ENCODE results near the gene CYP20A1. TPM values are rescaled to one million over a fixed set of nuclear protein-coding genes. Genes with fewer than 3 reads are reported as not detected.

The CYP20A1 gene
- total RNA-seq, 1 experiment from 2014 or later, result 21.9 TPM

- Histone ChIP-seq H2BK15ac (ENCODE audit: low read depth, low read length) (no peak overlapping the region), H2BK12ac (ENCODE audit: insufficient read length, low read depth, low read length) (no peak overlapping the region), H3K4ac (ENCODE audit: low read depth, low read length) (no peak overlapping the region), H3K14ac (ENCODE audit: insufficient read depth, low read length) (peak overlapping the region; percentile 11; the same call in 1 of the 2 replicates), H3K18ac (ENCODE audit: insufficient read length, low read depth, low read length) (peak overlapping the region; percentile 67), H3K23me2 (ENCODE audit: insufficient read length, low read depth, low read length, poor library complexity, severe bottlenecking) (peaks cover 7% of the 10 kb centered on the region), H3K4me2 (ENCODE audit: insufficient read depth, insufficient read length, low read length) (peak overlapping the region; percentile 62), H2BK5ac (ENCODE audit: insufficient read length, low read length) (no peak overlapping the region), H4K20me1 (ENCODE audit: control insufficient read depth, insufficient read depth, insufficient read length) (no peaks in the 10 kb centered on the region), H4K91ac (ENCODE audit: insufficient read length, low read depth, low read length) (no peak overlapping the region), H4K8ac (replicated peaks; ENCODE audit: insufficient read length, low read depth, low read length) (no peak overlapping the region), H2BK120ac (ENCODE audit: low read depth, low read length, poor library complexity, severe bottlenecking) (peak overlapping the region; percentile 70), H3K4me1 (ENCODE audit: insufficient read depth, low read length) (no peaks in the 10 kb centered on the region; the same call in 1 of the 2 replicates), H3K23ac (ENCODE audit: insufficient read length, low read depth, low read length) (no peak overlapping the region), H3K79me1 (ENCODE audit: insufficient read depth, low read depth, low read length, poor library complexity, severe bottlenecking) (no peaks in the 10 kb centered on the region), H2BK20ac (ENCODE audit: low read depth, low read length, poor library complexity, severe bottlenecking) (no peak overlapping the region), H2AFZ (ENCODE audit: low read length) (no peak overlapping the region), H3K9ac (ENCODE audit: extremely low read depth, insufficient read length, low read length) (peak overlapping the region; percentile 82), H3K79me2 (ENCODE audit: insufficient read depth, low read length) (peaks cover 27% of the 10 kb centered on the region; the same call in 1 of the 2 replicates), H3K27me3 (ENCODE audit: insufficient read depth, low read length) (no peaks in the 10 kb centered on the region), H3K27ac (ENCODE audit: insufficient read length, low read depth, low read length) (no peak overlapping the region), H3K9me3 (ENCODE audit: control insufficient read depth, low read depth, low read length) (no peaks in the 10 kb centered on the region), H4K5ac (ENCODE audit: insufficient read length, low read depth, low read length) (no peak overlapping the region), H2AK5ac (ENCODE audit: insufficient read length, low read length) (no peak overlapping the region), H3K56ac (ENCODE audit: insufficient read length, low read depth, low read length) (no peak overlapping the region), H3T11ph (ENCODE audit: low read length) (no peak overlapping the region)
- WGBS (ENCODE audit: extremely low coverage, insufficient read length, low lambda C conversion rate), result no CpG with 5 or more reads among the region's 31 CpGs
- Mint-ChIP-seq H3K9me3 (peaks cover 0 to 2% of the 10 kb centered on the region in 2 experiments; a peak in 1 of 5 replicates), H3K36me3 (ENCODE audit: insufficient read depth in 1 of 3, low read depth in 3 of 3) (peaks cover 0 to 6% (median 0%) of the 10 kb centered on the region in 3 experiments; a peak in 3 of 7 replicates), H3K4me3 (peak overlapping the region; percentile 86 to 93), H3K27me3 (ENCODE audit: low read depth) (no peaks in the 10 kb centered on the region), H3K4me1 (peaks cover 22 to 28% of the 10 kb centered on the region in 2 experiments), H3K27ac (peak overlapping the region; percentile 48 to 94 (median 91); a peak in 5 of 7 replicates)
- no peak for TF ChIP-seq CTCF (conservative IDR thresholded peaks at IDR 0.05)
- peak; percentile 41 for DNase-seq
These were observed 90.1 kb downstream of the CYP20A1 start for GRCh38 chr2:203328760-203329540.
